GM18951 (cell line): ENCODE measurements around the gene H3-3A.

Experiments used
- POLR2A ChIP-seq: IDR thresholded peaks from 4 replicates; pipeline ENCODE4 v1.6.1; 2011; ENCODE audit warnings: mild to moderate bottlenecking; ENCODE audit not compliant: insufficient read length, insufficient read depth; ENCODE audit errors: extremely low read depth
- in situ Hi-C: fragments of 300-500 bp; cut with MboI; formaldehyde crosslinking; loops from one replicate; pipeline ENCODE4 v1.12.0; 2022; ENCODE audit warnings: low sequenced_read_pairs, mixed read lengths, inconsistent platforms; ENCODE audit not compliant: unreplicated experiment

The H3-3A gene

GRCh38 chr1:226041419-226041818 is 21.1 kb upstream of the H3-3A start:
- in situ Hi-C loops = no loop called here
- no peak for TF ChIP-seq POLR2A

- no peak for TF ChIP-seq POLR2A
These were observed 17.9 kb upstream of the H3-3A start for GRCh38 chr1:226044514-226045101.

DNA sequence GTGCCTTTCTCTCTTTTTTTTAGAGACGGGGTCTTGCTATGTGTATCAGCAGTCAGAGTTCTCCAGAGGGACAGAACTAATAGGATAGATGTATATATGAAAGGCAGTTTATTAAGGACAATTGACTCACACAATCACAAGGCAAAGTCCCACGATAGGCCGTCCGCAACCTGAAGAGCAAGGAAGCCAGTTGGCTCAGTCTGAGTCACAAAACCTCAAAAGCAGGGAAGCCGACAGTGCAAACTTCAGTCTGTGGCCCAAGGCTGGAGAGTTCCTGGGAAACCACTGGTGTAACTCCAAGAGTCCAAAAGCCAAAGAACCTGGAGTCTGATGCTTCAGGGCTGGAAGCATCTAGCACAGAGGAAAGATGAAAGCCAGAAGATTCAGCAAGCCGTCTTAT is 16.3 kb upstream of the H3-3A start:
- no peak for TF ChIP-seq POLR2A
- in situ Hi-C loops = no loop called here

More at GRCh38 chr1:226044514-226045101, 17.9 kb upstream of the H3-3A start:
- in situ Hi-C loops = no loop called here

GRCh38 chr1:226047495-226047894 is 15.0 kb upstream of the H3-3A start:
- no peak for TF ChIP-seq POLR2A
- in situ Hi-C loops = no loop called here

DNA sequence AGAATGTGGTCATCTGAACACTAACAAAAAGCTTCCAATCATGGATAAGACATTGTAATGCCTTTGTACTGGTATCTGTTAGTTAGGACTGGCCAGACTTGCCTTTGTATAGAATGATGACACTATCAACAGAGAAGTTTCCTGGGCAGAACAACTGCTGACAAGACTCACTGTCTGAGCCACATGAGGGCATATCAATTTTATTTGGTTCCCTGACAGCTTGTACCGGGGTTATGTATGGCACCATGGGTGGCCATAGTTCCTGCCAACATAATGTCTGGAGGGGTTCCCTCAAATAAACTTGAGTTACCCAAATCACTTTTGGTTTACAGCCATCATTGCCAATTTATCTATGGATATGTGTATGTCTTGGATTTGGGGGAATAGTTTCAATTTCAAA is 13.6 kb upstream of the H3-3A start:
- in situ Hi-C loops = no loop called here
- no peak for TF ChIP-seq POLR2A

DNA sequence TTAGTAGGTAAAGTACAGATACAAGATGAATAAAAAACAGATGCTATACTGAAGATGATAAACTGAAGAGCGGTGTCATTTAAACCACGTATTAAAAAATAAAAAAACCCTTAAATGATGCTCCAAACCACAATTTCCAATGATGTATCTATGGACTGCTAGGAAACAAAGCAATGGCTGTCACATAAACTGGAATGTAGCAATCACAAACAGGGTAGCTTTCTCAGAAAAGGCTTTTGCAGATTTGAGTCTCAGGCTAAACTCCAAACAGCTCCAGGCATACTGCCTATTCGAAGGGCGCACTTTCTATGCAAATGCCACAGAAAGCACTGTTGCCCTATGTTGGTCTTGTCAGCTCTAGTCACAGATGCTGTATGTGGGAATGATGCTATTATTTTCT is 12.4 kb upstream of the H3-3A start:
- in situ Hi-C loops = no loop called here
- no peak for TF ChIP-seq POLR2A

DNA sequence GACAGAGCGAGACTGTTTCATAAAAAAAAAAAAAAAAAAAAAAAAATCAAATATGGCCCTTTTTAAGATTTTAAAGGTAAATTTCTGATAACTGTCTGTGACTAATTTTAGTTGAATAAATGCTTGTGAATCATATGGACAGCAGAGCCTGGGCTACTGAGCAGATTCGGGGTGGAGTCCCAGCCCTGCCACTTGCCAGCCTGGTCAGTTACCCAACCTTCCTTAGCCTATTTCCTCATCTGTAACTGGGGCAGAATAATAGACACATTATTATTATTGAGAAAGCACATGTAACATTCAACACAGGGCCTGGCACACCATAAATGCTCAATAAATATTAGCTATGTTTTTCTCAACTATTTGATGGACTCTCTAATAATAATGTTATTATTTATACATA is 11.2 kb upstream of the H3-3A start:
- TF ChIP-seq POLR2A = no peak
- in situ Hi-C loops = no loop called here

DNA sequence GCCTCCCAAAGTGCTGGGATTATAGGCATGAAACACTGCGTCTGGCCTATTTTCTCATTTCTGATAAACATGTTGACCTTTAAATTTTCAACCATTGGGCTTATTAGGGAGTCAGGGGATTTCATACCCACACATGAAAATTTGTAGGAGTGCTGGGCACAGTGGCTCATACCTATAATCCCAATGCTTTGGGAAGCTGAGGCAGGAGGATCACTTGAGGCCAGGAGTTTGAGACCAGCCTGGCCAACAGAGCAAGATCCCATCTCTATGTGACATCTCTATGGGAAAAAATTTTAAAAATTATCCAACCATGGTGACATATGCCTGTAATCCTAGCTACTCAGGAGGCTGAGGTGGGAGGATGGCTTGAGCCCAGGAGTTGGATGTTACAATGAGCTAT is 10.5 kb upstream of the H3-3A start:
- in situ Hi-C loops = no loop called here
- no peak for TF ChIP-seq POLR2A

DNA sequence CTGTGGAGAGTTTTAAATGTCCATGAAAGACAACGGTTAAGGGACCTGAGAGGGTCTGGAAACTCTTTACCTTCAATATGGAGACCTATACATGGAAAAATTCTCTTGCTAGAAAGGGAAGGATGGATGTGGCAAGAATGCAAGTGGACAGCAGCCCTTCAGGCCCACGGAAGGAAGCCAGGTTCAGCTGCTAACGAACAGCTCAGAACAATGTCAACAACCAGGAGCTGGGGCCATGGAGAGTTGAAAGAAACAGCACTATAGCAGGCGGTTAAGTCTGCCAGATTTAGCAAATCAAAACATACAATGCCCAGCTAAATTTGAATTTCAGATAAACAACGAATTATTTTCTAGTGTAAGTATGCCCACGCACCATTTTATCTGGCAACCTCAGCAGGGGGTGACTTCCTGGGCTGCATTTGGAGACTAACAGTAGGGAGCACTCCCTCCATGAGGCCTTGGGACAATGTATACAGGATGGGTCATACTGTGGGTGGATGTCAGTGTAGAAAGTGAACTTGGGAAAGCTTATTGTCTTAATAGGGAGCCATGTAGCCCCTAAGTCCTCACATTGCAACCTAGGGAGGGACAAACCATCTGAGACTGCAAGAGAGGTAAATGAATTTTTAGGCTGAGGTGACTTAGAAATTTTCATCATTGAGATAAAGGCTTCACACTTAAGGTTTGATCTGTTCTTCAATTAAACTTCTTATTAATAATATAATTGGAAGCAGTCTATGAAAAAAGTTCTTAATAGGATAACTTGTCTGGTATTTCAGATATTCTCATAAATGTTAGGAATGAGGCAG is 7.8 kb upstream of the H3-3A start:
- in situ Hi-C loops = no loop called here
- TF ChIP-seq POLR2A = no peak

GRCh38 chr1:226059709-226060108 is 2.8 kb upstream of the H3-3A start:
- no peak for TF ChIP-seq POLR2A
- in situ Hi-C loops = no loop called here

- in situ Hi-C loops = no loop called here
- TF ChIP-seq POLR2A = no peak
These were observed 2.1 kb upstream of the H3-3A start for GRCh38 chr1:226060427-226060826.

- TF ChIP-seq POLR2A = no peak
- in situ Hi-C loops = no loop called here
These were observed 1.3 kb upstream of the H3-3A start for GRCh38 chr1:226061068-226061840.

DNA sequence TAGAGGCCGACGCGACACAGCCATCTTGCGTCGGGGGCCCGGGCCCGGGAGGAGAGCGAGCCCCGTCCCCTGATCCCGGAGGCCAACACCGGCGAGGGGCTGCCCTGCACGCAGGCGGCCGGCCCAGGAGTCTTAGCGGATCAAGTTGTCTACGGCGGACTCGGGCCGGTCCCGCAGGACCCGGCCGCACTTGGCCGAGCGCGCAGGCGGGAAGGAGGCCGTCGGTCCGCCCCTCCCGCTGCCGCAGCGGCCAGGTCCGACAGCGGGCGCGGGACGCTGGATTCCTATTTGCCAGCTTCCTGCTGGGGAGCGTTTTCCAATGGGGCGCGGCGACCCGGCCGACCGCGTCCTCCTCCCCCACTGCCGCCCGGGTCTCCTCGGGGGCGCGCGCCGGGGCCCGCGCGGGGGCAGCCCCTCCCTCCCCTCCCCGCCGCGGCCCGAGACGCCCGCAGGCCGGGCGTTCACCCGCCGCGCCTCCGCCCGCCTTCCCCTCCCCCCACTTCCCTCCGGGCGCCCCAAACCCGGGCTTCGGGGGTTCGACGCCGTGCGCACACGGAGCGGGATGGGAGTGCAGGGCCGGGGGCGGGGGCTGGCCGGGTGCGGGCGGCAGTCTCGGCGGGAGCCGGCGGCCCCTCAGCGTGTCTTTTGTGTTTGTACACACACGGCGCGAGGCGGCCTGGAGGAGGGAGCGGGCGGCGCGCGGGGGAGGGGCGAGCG is 517 bp upstream of the H3-3A start:
- peak; percentile 49 for TF ChIP-seq POLR2A
- in situ Hi-C loops = no loop called here
